Cardiac muscle cell (in vitro differentiated cells and primary cell): ENCODE data around the gene LCLAT1. TPM values are rescaled to one million over a fixed set of nuclear protein-coding genes. Genes with fewer than 3 reads are reported as not detected.
"Not testable (repeated sequence)": the region's sequence is repeated elsewhere in the genome, so short reads cannot be mapped to it uniquely, and the experiment has no call there.

Experiments
- DNase-seq, 2 donors: peaks; one replicate each; pipeline versions ENCODE4 v3.0.0 to v3.0.0-alpha.2; 2010 to 2017; ENCODE audit warnings: low read depth in 1 of 2, low spot score in 1 of 2
- H3K27ac ChIP-seq: fragments of 200-600 bp; sonication (generic); 2 replicates; pipeline ENCODE4 v1.5.1; 2016
- H3K27me3 ChIP-seq: fragments of 200-600 bp; sonication (generic); 2 replicates; pipeline ENCODE4 v1.6.0; 2016; ENCODE audit warnings: control low read depth
- H3K36me3 ChIP-seq: fragments of 200-600 bp; sonication (generic); 2 replicates; pipeline ENCODE4 v1.5.1; 2016; ENCODE audit warnings: control low read depth
- H3K4me1 ChIP-seq: fragments of 200-600 bp; sonication (generic); 2 replicates; pipeline ENCODE4 v1.8.1; 2017; ENCODE audit warnings: low read depth, mild to moderate bottlenecking, mixed run types
- H3K4me3 ChIP-seq: fragments of 200-600 bp; sonication (generic); 2 replicates; pipeline ENCODE4 v1.5.1; 2016; ENCODE audit warnings: mild to moderate bottlenecking
- H3K9me3 ChIP-seq: fragments of 200-600 bp; sonication (generic); 2 replicates; pipeline ENCODE4 v1.5.1; 2017; ENCODE audit warnings: low read depth, mild to moderate bottlenecking, control low read depth
- CTCF ChIP-seq: IDR thresholded peaks from 2 replicates; pipeline ENCODE4 v1.5.1; 2012; ENCODE audit warnings: low read depth, mild to moderate bottlenecking, low read length
- polyA plus RNA-seq: library from polyadenylated mRNA; unstranded; fragments of >200 nt; fragmentation: Nextera tagmentation; extraction: Ambion mirVana; gene quantifications from 2 replicates; pipeline ENCODE4 v1.2.1, GENCODE V29; 2016
- total RNA-seq: library from RNA; depleted of rRNA; stranded (reverse); fragments of >200 nt; gene quantifications from 2 replicates; pipeline ENCODE4 v1.2.3, GENCODE V29; 2016

The LCLAT1 gene
- total and polyA plus RNA-seq, 2 experiments from 2014 or later: 19.6 to 25.5 TPM

- DNase-seq: no peak
- no peaks in the 10 kb centered on the region for H3K27me3 ChIP-seq
- H3K9me3 ChIP-seq: no peaks in the 10 kb centered on the region
- no peaks in the 10 kb centered on the region for H3K36me3 ChIP-seq
- TF ChIP-seq CTCF: no peak
- no peak overlapping the region for H3K4me3 ChIP-seq
- no peak overlapping the region for H3K27ac ChIP-seq
- peaks cover 27% of the 10 kb centered on the region for H3K4me1 ChIP-seq
Measured at GRCh38 chr2:30463535-30463934, 16.5 kb downstream of the LCLAT1 start.

- no peaks in the 10 kb centered on the region for H3K36me3 ChIP-seq
- no peak for DNase-seq
- peak overlapping the region; percentile 3 for H3K27ac ChIP-seq
- H3K4me1 ChIP-seq: peaks cover 27% of the 10 kb centered on the region
- no peaks in the 10 kb centered on the region for H3K27me3 ChIP-seq
- no peaks in the 10 kb centered on the region for H3K9me3 ChIP-seq
- no peak overlapping the region for H3K4me3 ChIP-seq
- no peak for TF ChIP-seq CTCF
Measured at GRCh38 chr2:30464544-30465170, 17.6 kb downstream of the LCLAT1 start.

GRCh38 chr2:30465171-30465545, 18.1 kb downstream of the LCLAT1 start:
- H3K4me1 ChIP-seq: peaks cover 27% of the 10 kb centered on the region
- H3K9me3 ChIP-seq: no peaks in the 10 kb centered on the region
- no peak overlapping the region for H3K4me3 ChIP-seq
- peak overlapping the region; percentile 3 for H3K27ac ChIP-seq
- no peaks in the 10 kb centered on the region for H3K36me3 ChIP-seq
- TF ChIP-seq CTCF: no peak
- DNase-seq: no peak
- no peaks in the 10 kb centered on the region for H3K27me3 ChIP-seq

GRCh38 chr2:30466216-30466615, 19.2 kb downstream of the LCLAT1 start:
- Histone ChIP-seq H3K9me3 (no peaks in the 10 kb centered on the region), H3K27ac (no peak overlapping the region), H3K27me3 (no peaks in the 10 kb centered on the region), H3K4me3 (no peak overlapping the region), H3K4me1 (peaks cover 27% of the 10 kb centered on the region), H3K36me3 (no peaks in the 10 kb centered on the region)
- no peak for TF ChIP-seq CTCF
- DNase-seq: no peak

- not testable (repeated sequence) for H3K4me3 ChIP-seq, H3K27me3 ChIP-seq, H3K36me3 ChIP-seq, H3K9me3 ChIP-seq, DNase-seq, H3K27ac ChIP-seq
- H3K4me1 ChIP-seq: peaks cover 28% of the 10 kb centered on the region
Measured at GRCh38 chr2:30467062-30467826, 20.2 kb downstream of the LCLAT1 start.

GRCh38 chr2:30470426-30470825, 23.4 kb downstream of the LCLAT1 start:
- H3K36me3 ChIP-seq: no peaks in the 10 kb centered on the region
- TF ChIP-seq CTCF: no peak
- peaks cover 15% of the 10 kb centered on the region for H3K4me1 ChIP-seq
- no peaks in the 10 kb centered on the region for H3K9me3 ChIP-seq
- no peaks in the 10 kb centered on the region for H3K27me3 ChIP-seq
- no peak overlapping the region for H3K27ac ChIP-seq
- H3K4me3 ChIP-seq: no peak overlapping the region
- no peak for DNase-seq
